Fibroblast of mammary gland (primary cell): ENCODE results near the gene SRGAP1.
"Not testable (repeated sequence)": the region's sequence is repeated elsewhere in the genome, so short reads cannot be mapped to it uniquely, and the experiment has no call there.

Experiments used
- DNase-seq: peaks from one replicate; pipeline ENCODE4 v3.0.0-alpha.2; 2010; ENCODE audit warnings: low read depth
- H3K4me3 ChIP-seq: 2 replicates; pipeline ENCODE4 v1.5.1; 2011; ENCODE audit warnings: low read depth, mild to moderate bottlenecking, low read length, moderate library complexity; ENCODE audit not compliant: control insufficient read depth
- CTCF ChIP-seq: conservative IDR thresholded peaks from 2 replicates; pipeline ENCODE4 v1.5.1; 2011; ENCODE audit warnings: low read depth, low read length, inconsistent platforms; ENCODE audit not compliant: control insufficient read depth, insufficient read depth

SRGAP1 gene

GRCh38 chr12:63828867-63829266 lies 15.6 kb upstream of the SRGAP1 start:
- no peak for DNase-seq

GRCh38 chr12:63836046-63836445 lies 8.5 kb upstream of the SRGAP1 start:
- no peak for DNase-seq
- no peak overlapping the region for H3K4me3 ChIP-seq
- TF ChIP-seq CTCF: no peak

More at GRCh38 chr12:63828867-63829266, 15.6 kb upstream of the SRGAP1 start:
- no peak for TF ChIP-seq CTCF
- no peak overlapping the region for H3K4me3 ChIP-seq

- no peak for TF ChIP-seq CTCF
- H3K4me3 ChIP-seq: no peak overlapping the region
- DNase-seq: no peak
These were observed 7.6 kb upstream of the SRGAP1 start for GRCh38 chr12:63836936-63837335.

- TF ChIP-seq CTCF: no peak
- DNase-seq: no peak
- H3K4me3 ChIP-seq: no peak overlapping the region
These were observed 6.1 kb upstream of the SRGAP1 start for GRCh38 chr12:63838411-63838810.

- H3K4me3 ChIP-seq: no peak overlapping the region
- DNase-seq: no peak
- TF ChIP-seq CTCF: no peak
These were observed 3.5 kb upstream of the SRGAP1 start for GRCh38 chr12:63841011-63841410.

- DNase-seq: no peak
- no peak for TF ChIP-seq CTCF
These were observed 2.9 kb upstream of the SRGAP1 start for GRCh38 chr12:63841571-63841970.

GRCh38 chr12:63842750-63843149 lies 1.8 kb upstream of the SRGAP1 start:
- DNase-seq, H3K4me3 ChIP-seq: not testable (repeated sequence)

More at GRCh38 chr12:63841571-63841970, 2.9 kb upstream of the SRGAP1 start:
- no peak overlapping the region for H3K4me3 ChIP-seq
